Right ventricle myocardium inferior (tissue), 1 donor: ENCODE measurements around the gene CELF4. TPM values are rescaled to one million over a fixed set of nuclear protein-coding genes. Genes with fewer than 3 reads are reported as not detected.

Experiments
- ATAC-seq: fragments of 200-7000 bp; cut with Tn5 transposase; one replicate; pipeline ENCODE4 v1.9.1; 2020; ENCODE audit warnings: mild to moderate bottlenecking, moderate library complexity
- DNase-seq: peaks from one replicate; pipeline ENCODE4 v3.0.0; 2021; ENCODE audit errors: missing footprints
- intact Hi-C: fragments of 100-400 bp; cut with DNase I; formaldehyde crosslinking; loops from one replicate; pipeline ENCODE4 v1.11.0; 2022
- total RNA-seq: library from RNA; stranded (reverse); fragmentation: NEBNext Ultra II Directional; extraction: Animal tissue kit (Norgen Biotek cat#: 25700); gene quantifications from one replicate; pipeline ENCODE4 v1.2.1, GENCODE V29; 2021
- donor health status: DM: no; HTN: yes; CAD: no; lungs with severe emphysema.

The CELF4 gene
- total RNA-seq, 1 donor from 2014 or later, result not detected

DNA sequence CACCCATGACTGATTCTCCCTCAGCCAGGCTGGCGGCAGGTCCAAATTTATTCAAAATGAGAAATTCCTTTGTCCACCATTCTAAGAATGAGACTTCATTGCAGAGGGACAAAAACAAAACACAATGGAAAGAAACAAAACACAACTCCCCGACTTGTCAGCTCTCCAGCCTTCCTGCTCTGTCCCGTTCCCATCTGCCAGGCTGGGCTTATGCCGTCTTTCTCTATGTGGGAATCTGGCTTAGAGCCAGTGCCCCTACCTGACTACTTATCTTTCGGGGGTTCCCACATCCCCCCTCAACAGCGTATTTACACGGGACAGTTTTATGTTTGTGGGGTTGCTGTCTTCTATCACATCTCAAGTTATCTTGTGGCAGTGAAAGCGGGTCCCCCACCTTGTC is 13.8 kb downstream of the CELF4 start:
- no peak for ATAC-seq
- DNase-seq, result no peak
- intact Hi-C loops, result no loop called here

DNA sequence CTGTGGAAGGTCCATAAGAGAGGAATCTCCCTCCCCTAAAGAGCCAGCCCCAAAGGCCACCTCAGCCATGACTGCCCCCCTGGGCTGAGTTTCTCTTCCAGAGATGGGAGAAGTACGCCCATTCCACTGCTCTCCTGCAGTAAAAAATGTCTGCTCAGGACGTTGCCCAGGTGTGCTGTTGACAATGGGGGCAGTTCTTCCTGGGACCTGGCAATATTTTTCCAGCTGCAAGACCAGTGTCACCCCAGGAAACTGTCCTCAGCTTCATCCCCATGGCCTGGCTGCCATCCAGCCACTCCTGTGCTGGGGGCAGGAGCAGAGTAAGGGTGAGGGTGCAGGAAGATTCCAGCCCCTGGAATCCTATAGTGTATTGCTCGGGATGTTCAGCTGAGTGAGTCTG is 14.3 kb downstream of the CELF4 start:
- DNase-seq (no peak), ATAC-seq (no peak)
- intact Hi-C loops, result no loop called here

DNA sequence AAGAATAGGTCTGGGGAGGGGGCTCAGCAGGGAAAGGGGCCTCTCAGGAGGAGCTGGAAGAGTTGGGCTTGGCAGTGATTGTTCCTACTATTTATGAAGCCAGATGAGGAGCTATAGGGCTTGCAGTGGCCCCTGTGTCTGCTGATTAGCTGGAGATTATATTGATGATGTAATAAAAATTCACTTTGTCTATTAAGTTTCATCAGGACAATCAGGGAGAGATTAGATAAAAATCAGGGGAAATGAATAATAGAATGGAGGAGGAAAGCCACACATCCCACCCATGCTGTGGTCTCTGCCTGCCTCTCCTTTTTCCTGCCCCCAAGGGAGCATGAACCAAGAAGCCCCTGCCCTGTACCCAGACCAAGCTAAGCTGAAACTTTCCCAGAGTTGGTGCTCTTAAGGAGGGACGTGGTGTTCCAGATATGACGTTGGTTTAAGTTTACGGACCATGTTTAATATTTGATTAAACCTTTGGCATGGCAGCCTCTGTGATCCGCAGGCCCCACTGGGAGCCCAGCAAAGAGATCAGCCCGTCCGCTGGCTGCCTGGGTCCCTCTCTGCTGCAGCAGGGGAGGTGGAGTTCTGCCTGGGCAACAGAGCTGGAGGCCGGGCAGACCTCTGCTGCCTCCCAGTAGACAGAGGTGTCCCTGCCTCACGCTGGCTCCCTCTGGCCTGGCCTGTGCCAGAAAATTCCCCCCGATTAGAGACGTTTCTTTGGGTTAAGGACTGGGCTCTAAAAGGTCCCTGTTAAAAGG is 15.3 kb downstream of the CELF4 start:
- intact Hi-C loops, result no loop called here

DNA sequence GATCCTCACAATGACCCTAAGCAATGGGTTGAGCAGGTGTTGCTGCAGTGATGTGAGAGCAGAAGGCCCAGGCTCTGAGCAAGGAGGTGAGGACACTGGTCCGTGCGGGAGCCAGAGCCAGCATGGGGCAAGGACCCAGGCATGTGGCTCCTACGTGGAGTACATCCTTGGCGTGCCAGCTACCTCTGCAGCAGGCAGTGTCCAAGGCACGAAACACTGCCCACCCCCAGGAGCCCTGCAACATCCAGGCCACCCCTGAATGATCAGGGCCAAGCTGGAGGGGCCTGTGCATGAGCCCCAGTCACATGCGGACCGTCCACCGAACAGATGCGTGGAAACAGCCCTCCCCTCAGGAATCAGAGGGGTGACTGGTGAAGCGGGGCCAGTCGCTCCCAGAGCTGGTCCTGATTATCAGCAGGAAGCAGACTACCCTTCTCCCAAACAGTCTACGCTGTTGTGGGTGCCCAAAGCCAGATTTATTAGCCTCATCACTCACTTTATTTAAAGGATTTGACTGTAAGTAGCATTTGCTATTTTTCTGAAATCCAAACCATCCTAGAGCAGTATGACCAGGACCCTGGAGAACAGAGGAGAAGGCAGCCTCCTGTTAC is 16.8 kb downstream of the CELF4 start:
- intact Hi-C loops, result no loop called here
- ATAC-seq, result no peak
- DNase-seq, result no peak

More for the DNA sequence above, 15.3 kb downstream of the CELF4 start:
- ATAC-seq, result no peak
- DNase-seq, result no peak

DNA sequence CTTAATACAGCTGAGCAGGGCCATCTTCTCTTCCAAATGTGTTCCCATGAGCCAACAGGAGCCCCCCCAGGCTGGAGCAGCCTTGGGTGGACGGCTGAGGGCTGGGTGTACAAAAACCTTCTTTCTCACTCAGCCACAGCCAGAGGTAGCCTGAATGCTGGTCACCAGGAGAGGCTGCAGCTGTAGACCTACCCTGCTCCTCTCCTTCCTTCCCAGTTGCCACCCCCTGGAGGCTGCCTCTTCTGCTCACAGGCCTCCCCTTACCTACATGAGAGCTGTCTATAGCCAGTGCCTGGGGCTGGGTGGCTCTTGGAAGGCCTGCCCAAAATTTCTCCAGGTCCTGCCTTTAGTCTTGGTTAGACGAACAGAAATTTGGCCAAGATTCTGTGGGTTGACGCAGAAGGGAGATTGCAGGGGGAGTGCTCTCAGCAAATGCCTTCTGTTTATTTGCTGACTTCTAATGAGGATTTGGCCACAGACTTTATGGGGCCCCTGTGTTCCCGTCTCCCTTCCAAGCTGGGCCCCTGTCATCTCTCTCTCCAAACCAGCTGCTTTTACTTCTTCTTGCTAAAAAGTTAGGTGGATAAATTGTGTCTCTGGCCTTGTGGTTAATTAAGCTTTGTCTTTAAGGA is 18.3 kb downstream of the CELF4 start:
- intact Hi-C loops, result no loop called here
- ATAC-seq, result no peak
- DNase-seq, result no peak

DNA sequence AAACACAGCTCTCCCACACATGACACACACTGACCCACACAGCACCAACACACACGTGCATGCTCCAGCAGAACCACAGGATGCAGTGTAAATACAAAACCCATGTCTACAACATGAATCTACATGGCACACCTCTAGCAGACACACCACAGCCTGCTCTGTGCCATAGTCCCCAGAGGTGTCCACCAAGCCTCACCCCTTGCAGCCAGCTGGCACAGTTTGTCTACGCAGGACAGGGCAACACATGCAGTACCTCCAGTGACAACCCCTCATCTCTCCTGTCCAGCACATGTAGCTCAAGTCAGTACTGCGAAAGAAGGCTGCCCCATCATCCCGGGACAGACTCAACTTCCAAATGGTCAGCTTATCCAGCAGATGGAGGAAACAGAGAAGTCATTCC is 18.9 kb downstream of the CELF4 start:
- no peak for ATAC-seq
- intact Hi-C loops, result no loop called here
- DNase-seq, result no peak

DNA sequence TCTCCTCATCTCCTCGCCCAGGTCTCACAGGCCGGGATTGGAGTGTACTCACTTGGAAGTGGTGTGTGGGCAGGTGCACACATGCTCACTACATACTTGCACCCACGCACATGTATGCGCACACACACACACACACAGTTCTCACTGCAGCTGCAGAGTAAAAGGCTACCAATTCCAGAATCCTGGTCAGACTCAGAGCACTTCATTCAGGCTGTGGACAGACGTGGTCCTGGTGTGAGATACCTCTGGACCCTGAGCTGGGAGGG is 19.4 kb downstream of the CELF4 start:
- DNase-seq (no peak), ATAC-seq (no peak)
- intact Hi-C loops, result no loop called here

DNA sequence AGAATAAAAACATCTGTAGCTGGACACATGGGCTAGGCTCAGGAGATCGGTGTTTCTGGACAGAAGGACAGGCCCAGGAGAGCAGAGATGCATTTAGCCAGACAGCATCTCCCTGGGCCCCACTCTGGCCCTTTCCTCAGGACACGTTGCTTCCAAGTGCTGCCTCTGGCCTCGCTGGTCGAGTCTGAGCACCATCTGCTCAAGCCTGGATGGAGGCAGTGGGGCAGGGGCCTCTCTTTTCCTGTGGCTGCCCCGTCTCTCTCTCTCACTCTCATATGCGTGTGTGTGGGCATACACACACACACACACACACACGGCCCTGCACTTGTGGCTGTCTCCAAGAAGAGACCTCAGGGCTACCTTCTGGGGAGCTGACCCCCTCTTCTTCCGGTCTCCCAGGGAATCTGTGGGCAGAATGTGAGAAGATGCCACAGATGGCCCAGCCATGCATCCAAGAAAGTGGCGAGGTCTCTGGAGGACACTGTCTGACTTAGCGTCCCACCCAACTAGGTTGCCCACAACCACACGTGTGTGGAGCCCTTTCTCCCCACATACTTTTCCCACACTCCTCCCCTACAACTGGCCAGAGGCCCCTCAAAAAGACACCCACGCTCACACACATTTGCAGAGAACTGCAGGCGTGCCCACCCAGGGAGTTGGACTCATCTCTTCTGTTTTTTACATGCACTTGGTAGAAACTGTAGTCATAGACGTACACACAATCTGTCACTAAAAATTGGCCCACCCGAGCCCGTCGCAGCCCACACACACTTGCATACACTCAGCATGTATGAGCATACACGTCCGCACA is 19.9 kb downstream of the CELF4 start:
- DNase-seq (no peak), ATAC-seq (no peak)
- intact Hi-C loops, result no loop called here

DNA sequence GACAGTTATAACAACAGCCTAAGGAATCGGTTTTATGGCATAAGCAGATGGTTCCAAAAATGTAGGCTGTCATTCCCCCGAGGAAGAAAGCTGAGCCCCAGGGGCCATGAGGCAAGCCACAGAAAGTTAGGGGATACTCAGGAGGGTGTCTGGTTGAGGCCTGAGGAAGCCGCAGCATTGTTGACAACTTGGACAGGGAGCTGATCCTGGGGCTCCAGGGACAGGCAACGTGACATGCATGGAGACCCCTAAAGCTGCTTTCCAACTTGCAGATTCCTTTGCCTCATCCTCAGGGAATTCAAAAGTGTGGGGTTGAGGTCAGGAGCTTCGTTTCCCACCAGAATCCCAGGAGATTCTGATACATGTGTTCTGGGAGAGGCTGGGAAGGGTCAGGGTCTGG is 20.9 kb downstream of the CELF4 start:
- ATAC-seq (no peak), DNase-seq (no peak)
- intact Hi-C loops, result no loop called here

DNA sequence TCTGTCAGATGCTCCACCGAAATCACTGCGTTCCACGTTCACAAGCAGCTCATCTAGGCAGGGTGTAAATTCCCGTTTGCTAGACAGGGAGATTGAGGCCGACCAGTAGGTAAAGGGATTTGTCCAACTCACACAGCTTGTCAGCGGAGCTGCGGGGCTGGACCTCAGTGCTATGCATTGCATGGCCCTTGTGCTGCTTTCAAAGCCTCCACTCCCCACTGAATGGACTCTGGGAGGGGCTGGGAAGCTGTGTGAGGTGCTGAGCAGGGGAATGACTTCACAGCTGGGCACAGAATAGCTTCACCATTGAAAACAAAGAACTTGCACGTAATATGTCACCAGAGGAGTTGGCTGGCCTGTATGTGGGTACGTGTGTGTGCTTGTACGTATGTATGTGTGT is 21.4 kb downstream of the CELF4 start:
- DNase-seq (no peak), ATAC-seq (no peak)
- intact Hi-C loops, result no loop called here

DNA sequence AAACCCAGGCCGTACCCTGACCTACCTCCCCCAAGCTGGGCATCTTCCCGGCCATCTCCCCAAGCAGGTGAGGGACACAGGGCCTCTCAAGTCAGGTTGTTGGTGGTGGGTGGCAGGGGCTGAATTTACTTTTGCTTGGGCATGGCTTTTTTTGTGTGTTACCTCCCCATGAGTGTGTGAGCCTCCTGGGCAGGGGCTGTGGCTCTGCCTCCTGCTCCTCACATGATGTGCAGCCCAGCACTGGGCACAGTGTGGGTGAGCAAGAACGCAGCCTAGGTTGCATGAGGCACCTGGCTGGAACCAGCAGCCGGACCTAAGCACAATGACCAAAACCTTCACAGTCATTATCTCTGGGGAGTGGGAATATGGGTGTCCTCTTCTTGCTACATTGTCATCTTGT is 22.3 kb downstream of the CELF4 start:
- ATAC-seq (no peak), DNase-seq (no peak)
- intact Hi-C loops, result no loop called here

DNA sequence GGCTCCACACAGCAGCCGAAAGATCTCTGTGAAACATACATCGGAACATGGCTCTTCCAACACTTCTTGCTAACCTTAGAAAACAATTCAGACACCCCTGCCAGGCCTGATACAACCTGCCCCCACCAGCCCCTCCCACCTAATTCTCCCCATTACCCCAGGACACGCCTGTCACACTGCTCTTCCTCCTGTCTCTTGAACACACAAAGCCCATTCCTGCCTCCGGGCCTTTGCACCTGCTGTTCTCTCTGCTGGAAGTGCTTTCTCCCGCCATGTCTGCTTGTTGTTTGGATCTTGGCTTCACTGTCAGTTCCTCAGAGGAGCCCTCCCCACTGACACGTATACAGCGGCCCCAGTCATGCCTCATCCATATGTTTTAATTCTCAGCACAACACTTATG is 24.1 kb downstream of the CELF4 start:
- intact Hi-C loops, result no loop called here
- ATAC-seq, result no peak
- DNase-seq, result no peak

DNA sequence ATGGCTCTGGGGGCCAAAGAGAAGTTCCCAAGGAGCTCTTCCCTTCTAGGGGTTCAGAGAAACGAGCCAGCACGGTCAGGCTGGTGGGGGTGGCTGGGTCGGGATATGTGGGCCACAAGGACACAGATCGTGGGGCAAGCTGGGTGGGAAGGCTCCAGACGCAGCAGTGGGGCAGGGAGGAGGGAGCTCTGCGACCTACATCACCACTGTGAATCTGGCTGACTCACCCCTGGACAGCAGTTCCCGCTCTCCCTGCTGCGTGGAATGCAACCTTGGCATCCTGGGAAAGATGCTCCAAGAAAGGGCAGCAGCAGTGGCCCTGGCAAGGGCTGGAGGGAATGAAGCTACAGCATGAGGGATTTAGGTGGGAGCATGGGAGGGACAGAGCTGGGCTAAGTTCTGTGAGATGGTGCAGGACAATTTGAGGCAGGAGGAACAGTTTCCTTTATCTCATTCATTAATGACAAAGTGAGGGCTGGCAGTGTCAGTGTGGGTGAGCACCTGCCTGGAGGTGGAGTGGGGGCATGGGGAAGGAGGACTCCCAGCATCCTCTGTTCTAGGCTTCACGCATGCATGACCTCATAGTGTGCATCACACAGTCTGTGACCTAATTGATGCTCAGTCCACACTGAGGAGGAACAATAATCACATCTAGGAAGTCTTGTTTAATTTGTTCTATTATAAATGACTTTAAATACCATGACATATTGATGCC is 25.0 kb downstream of the CELF4 start:
- ATAC-seq (no peak), DNase-seq (no peak)
- intact Hi-C loops, result no loop called here

DNA sequence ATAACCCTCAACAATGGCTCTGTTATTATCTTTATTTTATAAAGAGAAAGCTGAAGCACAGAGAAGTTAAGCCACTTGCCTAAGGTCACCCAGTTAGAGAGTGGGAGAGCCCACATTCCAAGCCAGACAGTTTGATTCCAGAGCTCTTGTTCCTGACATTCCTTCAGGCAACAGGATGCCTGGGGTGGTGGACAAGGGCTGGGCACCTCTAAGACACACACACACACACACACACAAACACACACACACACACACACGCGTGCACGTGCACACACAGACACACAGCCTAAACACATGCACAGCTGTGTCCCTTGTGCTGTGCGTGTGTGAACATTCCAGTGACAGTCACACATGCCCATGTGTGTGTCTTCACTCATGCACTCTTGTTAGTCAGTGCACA is 26.4 kb downstream of the CELF4 start:
- no peak for DNase-seq
- intact Hi-C loops, result loop anchor here (2.0 to 5.0 kb wide), 3 partner anchors 97 to 196 kb away; no protein-coding TSS in a partner anchor
- no peak for ATAC-seq

DNA sequence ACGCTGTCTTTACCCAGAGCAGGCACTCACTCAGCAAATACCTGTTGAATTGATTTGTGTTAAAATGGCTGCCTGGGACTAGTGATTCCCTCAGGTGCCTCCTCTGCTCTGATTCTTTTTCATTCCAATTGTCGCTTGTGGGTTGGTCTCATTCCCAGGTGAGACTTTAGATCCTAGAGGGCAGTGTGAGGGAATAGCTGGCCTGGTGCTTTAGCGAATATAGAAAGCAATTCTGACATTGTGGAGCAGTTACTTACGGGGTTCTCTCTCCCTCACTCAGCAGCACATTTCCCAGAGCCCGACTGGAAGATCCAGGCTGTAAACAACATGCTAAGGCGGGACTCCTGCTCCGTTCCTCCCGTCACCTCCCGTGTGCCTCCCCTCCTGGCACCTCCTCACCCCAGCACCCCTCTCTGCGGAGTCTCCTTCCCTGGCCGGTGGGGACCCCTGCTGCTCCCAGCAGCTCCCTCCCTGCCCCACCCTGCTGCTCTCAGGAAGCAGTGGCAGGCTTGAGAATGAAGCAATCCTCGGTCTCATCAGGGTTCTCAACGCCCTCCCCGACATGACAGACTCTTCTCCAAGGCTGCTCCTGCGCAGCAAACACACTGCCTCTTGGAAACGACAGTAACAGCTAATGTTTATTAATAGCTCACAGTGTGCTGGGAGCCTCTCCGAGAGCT is 26.9 kb downstream of the CELF4 start:
- DNase-seq (no peak), ATAC-seq (no peak)
- intact Hi-C loops, result loop anchor here (2.0 to 5.0 kb wide), 3 partner anchors 96 to 196 kb away; no protein-coding TSS in a partner anchor

DNA sequence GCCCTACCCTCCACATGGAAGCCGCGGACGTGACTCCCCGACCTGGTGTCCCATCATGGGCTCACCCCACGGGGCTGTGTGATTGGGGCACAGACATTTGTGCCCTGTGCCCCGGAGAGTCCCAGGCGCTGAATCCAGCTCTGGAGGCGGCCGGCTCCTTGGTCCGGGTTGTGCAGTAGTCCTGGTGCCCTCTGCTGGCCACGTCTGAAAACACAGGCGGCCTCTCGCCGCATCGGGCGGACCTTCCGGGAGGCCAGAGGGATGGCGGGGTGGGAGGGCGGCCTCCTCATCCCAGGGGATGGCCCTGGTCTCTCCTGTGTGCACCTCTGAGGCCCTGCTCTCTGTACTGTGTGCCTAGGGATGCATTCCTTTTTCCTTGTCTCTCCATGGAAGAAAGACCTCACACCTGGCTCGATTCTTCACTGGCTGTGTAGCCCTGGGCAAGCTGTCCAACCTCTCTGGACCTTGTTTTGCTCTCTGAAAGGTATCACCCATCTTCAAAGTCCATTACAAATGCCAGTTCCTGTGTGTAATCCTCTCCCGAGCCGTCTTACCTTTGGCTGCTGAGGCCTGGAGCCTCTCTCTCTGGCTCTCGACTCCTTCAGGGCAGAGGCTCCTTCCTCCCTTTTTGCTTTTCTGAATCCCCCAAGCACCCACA is 27.6 kb downstream of the CELF4 start:
- DNase-seq (peak; percentile 84), ATAC-seq (peak; percentile 82)
- intact Hi-C loops, result loop anchor here (2.0 to 5.0 kb wide), 3 partner anchors 96 to 195 kb away; no protein-coding TSS in a partner anchor

DNA sequence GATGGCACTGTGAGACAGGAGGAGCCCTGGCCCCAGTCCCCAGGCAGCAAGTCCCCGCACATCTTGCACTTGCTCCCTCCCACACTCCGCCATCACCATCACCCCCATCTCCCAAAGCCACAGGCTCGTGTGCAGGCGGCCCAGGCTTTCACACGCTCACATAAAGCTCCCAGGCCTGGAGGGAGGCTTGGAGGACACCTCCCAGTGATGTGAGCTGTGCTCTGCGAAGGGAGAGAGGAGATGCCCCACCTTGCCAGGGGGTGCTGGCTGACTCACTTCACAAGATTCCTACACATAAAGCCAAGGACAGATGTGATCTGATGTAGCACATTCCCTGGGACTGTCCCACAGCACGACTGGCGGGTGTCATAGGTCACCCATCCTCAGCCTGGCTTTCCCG is 28.9 kb downstream of the CELF4 start:
- ATAC-seq, result no peak
- intact Hi-C loops, result loop anchor here (5.0 kb wide), 1 partner anchor 94 kb away; no protein-coding TSS in a partner anchor
- DNase-seq, result no peak

DNA sequence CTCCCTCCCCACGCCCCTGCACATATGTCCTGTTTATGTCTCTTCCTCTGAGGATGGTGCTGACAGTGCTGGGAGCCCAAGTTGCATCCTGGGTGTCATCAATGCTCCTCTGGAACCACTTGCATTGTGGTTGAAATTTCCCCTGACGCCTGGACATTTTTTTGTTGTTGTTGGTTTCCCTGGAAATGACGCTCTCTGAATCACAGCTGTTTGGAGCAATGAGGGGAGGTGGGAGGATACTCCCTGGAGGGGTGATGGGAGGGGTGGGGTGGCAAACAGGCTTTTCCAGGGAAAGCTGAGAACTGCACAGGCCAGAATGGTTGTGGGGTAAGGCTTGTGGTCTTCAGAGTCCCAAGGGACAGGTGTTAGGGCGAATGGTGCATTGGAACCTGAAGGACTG is 29.6 kb downstream of the CELF4 start:
- DNase-seq (no peak), ATAC-seq (no peak)
- intact Hi-C loops, result loop anchor here (5.0 kb wide), 1 partner anchor 94 kb away; no protein-coding TSS in a partner anchor
